Superior temporal gyrus (tissue), 1 donor: ENCODE data around the gene SPATA45.
A peak's percentile ranks its signal among the peaks of the same experiment; 100 is the strongest.
"Not testable (repeated sequence)": the region's sequence is repeated elsewhere in the genome, so short reads cannot be mapped to it uniquely, and the experiment has no call there.

Source experiments
- DNase-seq: peaks from one replicate; pipeline ENCODE4 v3.0.0-alpha.2; 2016; ENCODE audit errors: extremely low spot score

SPATA45 gene

DNA sequence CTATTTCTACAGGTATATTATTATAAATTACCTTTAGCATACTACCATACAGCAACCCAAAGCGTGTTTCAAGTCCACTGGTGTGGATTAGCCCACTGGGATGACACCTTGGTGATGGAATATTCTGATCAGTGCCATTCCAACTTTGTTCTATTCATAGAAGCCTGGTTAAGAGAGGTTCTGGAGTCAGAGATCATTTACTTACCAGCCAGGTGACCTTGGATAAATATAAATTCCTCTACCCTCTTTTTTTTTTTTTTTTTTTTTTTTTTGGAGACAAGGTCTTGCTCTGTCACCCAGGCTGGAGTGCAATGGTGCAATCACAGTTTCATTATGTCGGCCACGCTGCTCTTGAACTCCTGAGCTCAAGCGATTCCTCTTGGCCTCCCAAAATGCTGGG, at the start of gene SPATA45:
Gene SPATA45, minus strand, starts transcription at position 101 of the 400 bp plus-strand sequence. CDS start 11,500 bp downstream, outside the sequence.
- no peak for DNase-seq

DNA sequence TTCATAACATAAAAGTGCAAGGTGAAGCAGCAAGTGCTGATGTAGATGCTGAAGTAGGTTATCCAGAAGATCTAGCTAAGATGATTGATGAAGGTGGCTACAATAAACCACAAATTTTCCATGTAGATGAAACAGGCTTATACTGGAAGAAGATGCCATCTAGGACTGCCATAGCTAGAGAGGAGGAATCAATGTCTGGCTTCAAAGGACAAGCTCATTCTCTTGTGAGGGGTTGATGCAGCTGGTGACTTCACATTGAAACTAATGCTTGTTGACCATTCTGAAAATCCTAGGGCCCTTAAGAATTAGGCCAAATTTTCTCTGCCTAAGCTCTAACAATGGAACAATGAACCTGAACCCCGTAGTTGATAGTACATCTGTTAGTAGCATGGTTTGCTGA, 44.7 kb upstream of the SPATA45 start:
- no peak for DNase-seq

DNA sequence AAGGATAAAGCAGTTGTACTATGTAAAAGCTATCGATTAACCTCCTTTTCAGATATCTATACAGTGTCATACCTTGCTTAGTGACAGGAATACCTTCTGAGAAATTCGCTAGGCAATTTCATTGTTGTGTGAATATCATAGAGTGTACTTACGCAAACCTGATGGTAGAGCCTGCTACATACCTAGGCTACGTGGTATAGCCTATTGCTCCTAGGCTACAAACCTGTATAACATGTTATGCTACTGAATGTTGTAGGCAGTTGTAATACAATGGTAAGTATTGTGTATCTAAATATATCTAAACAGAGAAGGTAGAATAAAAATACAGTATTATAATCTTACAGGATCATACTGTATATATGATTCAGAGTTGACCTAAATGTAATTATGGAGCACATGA, 37.1 kb upstream of the SPATA45 start:
- no peak for DNase-seq

DNA sequence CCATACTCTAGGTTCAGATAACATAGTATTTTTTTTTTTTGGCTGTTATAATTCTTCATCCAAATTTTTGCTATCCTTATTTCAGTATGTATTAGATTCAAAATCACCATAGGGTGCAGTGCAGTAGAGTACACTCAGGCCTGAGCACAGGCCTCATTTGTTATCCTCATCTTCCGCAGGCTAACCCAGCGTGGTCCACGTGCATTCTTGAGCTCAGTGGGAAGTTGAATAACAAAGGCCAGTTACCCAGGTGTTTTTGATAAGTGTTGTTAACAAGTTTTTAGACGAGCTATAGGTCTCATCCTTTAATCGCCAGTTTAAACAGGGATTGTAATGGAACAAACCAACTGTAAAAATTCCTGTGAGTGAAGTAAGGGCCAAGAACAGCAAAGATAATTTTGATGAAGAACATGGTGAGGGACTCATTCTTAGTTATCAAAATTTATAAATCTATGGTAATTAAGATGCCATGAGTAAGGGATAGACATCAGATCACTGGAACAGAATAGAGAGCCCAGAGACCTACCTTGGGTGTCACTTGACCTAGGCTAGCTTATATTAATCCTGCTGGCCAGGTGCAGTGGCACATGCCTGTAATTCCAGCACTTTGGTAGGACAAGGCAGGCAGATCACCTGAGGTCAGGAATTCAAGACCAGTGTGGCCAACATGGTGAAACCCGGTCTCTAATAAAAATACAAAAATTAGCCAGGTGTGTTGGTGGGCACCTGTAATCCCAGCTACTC, 32.7 kb upstream of the SPATA45 start:
- DNase-seq: no peak

DNA sequence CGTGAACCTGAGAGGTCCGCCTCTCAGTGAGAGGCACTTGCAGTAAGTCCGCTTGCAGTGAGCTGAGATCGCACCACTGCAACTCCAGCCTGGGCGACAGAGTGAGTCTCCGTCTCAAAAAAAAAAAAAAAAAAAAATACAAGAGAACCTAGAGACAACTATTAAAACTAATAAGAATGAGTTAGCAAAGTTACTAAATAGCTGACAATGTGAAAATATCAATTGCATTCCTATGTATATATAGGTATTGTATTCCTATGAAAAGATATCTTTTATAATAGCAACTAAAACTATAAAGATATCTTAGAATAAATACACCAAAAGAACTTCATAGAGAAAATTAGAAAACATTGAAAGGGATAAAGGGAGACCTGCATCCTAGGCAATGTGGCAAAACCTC, 31.0 kb upstream of the SPATA45 start:
- no peak for DNase-seq

DNA sequence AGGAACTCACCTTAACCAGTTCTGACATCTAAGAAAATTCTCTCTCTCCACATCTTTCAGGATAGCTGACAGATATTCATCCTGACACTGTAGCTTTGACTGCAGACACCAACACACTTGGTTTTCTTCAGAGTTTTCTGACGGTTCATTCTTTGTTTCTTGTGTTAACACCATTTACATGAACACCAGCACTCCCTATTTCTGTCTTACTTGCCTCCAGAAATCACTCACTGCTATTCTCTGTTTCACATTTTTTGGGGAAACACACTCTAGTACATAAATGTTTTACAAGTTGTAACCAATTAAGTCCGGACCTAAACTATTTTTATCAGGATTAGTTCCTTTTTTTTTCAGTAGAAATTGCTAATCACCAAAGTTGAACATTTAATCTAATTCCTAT, 26.1 kb upstream of the SPATA45 start:
- no peak for DNase-seq

DNA sequence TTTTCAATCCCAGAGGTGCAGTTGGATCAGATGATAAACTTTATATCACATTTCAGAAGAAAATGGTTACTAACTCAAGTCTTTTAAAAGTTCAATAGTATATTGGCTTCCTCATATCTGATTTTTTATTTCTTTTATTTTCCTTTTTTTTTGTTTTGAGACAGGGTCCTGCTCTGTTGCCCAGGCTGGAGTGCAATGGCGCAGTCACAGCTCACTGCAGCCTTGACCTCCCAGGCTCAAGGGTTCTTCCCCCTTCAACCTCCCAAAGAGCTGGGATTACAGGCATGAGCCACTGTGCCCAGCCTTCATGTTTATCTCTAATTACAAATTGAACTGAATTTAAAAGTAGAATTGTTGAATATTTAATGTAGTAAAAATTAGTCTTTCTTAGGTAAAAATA, 24.5 kb upstream of the SPATA45 start:
- DNase-seq: no peak

DNA sequence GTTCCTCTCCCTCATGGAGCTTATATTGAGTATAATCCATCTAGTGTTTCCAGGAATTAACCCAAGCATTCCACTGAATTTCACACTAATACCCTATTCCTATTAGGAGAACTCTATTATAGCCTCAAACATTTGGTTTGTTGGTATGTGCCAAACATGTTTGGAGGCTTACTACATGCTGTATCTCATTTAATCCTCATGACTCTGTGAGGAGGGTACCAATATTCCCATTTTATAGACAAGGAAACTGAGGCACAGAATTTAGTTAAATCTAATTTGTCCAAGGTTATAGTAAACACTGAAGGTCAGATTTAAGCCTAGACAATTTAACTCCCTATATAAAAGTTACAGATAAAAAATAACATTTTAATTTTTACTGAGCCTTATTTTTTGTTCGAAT, 19.7 kb upstream of the SPATA45 start:
- DNase-seq: no peak

DNA sequence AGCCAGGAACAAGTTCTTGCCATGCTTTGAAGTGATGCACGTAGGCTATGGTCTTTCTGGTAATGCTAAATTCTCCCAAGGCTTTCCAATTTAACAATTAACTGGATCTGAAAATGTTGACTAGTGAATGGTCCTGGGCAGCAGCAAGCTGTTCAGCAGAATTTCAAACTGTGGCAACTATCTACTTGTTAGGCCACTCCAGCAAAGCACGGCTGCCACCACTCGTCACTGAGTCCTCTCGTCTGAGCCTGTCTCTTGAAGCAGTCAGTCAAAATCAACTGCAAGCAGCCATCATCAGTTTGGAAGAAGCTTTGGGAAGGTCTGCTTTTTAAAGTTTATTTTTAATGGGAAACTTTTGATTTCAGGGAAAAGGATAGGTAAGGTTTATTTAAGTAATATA, 16.8 kb upstream of the SPATA45 start:
- no peak for DNase-seq

DNA sequence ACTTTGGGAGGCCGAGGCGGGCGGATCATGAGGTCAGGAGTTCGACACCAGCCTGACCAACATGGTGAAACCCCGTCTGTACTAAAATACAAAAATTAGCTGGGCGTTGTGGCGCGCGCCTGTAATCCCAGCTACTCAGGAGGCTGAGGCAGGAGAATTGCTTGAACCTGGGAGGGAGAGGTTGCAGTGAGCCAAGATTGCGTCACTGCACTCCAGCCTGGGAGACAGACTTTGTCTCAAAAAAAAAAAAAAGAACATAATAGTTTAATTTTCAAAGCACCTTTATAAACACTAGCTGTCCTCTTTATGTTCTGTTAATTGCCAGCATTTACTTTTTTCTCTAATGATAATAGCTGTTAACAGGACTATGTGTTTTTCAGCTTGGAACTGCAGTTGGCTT, 15.9 kb upstream of the SPATA45 start:
- not testable (repeated sequence) for DNase-seq

DNA sequence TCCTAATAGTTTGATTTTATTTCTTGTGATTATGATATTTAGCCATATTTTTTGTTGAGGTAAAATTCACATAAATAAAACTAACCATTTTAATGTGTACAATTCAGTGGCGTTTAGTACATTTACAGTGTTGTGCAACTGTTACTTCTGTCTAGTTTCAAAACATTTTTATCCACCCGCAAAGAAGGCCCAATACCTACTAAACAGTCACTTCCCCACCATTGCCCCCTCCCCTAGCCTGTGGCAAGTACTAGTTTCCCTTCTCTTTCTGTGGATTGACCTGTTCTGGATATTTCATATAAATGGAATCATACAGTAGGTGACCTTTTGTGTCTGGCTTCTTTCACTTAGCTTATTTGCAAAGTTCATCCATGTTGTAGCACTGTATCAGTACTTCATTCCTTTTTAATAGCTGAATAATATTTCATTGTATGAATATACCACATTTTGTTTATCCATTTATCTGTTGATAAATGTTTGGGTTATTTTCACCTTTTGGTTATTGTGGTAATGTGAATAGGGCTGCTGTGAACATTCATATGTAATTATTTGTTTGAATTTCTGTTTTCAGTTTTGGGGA, 14.8 kb upstream of the SPATA45 start:
- DNase-seq: no peak

DNA sequence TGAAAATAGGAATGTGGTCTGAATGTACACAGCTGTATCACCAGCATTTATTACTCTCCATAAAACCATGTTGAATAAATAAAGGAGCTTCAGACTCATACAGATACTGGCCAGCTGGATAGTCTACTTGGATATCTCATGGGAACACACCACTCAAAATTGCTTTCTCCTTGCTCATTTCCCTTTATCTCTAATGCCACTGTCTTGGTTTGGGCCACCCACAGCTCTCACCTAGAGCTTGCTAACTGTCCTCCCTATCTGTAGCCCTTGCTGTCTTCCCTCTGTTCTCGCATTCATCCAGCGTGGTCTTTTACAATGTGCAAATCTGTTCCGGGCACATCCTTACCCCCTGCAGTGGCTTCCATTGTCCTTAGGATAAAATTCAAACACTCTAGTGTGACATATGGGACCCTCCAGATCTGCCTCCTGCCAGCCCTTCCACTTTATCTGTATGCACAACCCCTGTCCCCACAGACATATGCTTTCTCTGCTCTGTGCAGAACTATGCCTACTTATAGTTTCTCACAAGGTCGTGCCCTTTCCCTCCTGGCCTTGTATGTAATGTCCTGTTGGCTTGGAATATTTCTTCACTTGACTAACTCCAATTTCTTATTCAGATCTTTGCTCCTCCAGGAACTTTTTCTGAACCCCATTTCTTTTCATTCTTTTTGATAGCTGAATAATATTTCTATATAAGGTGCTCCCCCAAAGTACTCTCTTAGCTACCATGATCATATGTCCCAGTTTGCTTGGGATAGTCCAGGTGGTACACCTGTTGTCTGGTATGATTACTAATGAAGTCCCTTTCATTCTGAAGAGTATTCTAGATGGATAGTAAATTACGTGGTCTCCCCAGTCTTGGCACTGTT, 13.5 kb upstream of the SPATA45 start:
- DNase-seq: no peak

DNA sequence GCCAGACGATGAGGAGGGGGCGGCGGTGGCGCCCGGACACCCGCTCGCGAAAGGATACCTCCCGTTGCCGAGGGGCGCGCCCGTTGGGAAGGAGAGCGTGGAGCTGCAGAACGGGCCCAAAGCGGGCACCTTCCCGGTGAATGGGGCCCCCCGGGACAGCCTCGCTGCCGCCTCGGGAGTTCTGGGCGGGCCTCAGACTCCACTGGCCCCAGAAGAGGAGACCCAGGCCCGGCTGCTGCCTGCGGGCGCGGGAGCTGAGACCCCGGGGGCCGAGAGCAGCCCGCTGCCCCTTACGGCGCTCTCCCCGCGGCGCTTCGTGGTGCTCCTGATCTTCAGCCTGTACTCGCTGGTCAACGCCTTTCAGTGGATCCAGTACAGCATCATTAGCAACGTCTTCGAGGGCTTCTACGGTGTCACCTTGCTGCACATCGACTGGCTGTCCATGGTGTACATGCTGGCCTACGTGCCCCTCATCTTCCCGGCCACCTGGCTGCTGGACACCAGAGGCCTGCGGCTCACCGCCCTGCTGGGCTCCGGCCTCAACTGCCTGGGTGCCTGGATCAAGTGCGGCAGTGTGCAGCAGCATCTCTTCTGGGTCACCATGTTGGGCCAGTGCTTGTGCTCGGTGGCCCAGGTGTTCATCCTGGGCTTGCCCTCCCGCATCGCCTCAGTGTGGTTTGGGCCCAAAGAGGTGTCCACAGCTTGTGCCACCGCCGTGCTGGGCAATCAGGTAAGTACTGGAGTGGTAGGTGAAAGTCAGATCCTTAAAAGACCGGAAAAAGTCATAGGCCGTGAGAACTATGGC, 11.2 kb upstream of the SPATA45 start:
- no peak for DNase-seq

DNA sequence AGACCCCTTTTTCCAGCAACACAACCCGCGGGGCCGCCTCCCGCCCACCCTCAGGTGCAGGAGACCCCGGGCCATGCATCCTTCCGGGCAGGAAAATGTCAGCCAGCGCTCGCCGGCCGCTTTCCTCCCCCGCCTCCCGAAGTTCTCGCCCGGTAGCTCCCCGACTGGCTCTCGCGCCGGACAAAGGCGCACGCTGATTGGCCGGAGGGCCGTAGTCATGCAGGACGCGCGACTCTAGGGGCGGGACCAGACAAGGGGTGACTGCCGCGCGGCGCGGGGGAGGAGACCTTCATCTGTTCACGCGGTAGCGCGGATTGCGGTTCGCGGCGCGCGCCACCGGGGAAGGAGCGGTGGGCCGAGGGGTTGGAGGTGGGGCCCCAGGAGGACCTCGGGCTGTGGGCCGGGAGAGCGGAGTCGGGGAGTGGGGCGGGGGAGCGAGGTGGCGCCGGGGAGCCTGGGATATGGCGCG, 10.6 kb upstream of the SPATA45 start, which contains the start of gene FLVCR1:
Gene FLVCR1, plus strand, starts transcription at position 284 of the 469 bp plus-strand sequence. Its CDS starts 178 bp downstream, at position 462.
- peak; percentile 95 for DNase-seq

DNA sequence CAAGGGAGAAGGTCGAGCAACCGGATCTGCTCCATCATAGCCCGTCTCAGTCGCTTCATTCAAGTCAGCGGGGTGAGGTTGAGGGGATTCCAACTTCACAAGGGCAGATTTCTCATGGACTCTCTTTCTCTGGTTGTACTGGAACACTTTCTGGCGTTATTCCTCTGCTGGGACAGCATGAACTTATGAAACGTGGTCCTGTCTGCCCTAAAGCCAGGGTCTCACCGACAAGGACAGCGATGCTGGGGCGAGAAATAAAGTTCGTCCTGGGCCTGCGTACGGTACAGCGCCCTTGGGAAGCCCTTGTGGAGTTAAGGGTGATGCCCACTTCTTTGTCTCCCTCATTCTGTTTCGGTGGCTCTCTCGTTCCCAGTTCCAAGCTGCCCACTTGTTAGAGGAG, 9.3 kb upstream of the SPATA45 start:
- DNase-seq: no peak

DNA sequence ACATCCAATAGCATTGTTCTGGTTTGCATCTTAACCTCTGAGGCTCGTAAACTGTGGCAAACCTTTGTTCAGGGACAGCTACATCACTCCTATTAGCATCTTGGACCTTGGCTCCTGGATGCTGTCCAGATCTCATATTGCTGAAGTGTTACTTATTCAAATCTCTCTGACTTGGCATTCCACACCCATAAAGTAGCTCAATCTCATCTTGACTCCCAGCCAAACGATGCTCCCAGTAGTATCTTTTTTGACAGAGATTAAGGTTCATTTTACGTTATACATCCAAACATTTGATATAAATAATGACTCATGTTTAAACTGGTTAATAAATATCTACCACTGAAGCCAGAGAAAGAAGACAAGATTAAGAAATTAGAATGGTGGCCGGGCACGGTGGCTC, 6.2 kb upstream of the SPATA45 start:
- no peak for DNase-seq

DNA sequence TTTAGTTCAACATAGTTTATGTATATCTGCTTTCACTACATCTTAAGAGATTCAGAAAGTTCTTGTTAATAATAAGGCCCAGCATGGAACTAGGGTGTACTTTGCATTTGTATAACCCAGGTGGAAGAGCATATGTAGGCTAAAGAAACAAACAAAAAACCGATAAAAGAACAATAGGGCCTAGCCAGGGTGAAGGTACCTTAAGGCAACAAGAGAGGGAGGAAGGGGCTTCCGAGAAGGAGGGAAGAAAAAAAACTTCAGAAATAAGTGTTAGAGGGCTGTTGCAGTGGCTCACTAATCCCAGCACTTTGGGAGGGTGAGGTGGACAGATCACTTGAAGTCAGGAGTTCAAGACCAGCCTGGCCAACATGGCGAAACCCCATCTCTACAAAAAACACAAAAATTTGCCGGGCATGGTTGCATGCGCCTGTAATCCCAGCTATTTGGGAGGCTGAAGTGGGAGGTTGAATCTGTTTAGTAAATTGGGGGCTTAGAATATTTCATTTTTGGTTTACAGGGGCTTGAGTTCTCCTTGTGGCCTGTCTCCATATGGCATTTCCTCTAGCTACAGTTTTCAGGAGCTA, 4.7 kb upstream of the SPATA45 start:
- DNase-seq: no peak

DNA sequence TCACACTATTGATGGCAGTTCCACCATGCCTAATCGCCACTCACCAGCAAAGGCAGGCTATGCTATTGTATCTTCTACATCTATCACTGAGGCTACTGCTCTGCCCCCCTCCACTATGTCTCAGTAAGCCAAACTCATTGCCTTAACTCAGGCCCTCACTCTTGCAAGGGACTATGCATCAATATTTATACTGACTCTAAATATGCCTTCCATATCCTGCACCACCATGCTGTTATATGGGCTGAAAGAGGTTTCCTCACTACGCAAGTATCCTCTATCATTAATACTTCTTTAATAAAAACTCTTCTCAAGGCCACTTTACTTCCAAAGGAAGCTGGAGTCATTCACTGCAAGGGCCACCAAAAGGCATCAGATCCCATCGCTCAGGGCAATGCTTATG, 2.9 kb downstream of the SPATA45 start:
- DNase-seq: not testable (repeated sequence)

DNA sequence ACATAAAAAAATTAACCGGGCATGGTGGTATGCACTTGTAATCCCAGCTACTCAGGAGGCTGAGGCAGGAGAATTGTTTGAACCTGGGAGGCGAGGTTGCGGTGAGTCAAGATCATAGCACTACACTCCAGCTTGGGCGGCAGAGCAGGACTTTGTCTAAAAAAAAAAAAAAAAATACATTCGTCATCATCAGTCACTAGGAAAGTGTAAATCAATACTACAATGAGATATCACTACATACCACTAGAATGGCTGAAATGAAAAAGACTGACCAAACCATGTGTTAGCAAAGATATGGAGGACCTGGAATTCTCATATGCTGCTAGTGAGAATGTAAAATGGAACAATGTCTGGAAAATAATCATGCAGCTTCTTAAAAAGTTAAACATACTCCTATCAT, 9.3 kb downstream of the SPATA45 start:
- no peak for DNase-seq

DNA sequence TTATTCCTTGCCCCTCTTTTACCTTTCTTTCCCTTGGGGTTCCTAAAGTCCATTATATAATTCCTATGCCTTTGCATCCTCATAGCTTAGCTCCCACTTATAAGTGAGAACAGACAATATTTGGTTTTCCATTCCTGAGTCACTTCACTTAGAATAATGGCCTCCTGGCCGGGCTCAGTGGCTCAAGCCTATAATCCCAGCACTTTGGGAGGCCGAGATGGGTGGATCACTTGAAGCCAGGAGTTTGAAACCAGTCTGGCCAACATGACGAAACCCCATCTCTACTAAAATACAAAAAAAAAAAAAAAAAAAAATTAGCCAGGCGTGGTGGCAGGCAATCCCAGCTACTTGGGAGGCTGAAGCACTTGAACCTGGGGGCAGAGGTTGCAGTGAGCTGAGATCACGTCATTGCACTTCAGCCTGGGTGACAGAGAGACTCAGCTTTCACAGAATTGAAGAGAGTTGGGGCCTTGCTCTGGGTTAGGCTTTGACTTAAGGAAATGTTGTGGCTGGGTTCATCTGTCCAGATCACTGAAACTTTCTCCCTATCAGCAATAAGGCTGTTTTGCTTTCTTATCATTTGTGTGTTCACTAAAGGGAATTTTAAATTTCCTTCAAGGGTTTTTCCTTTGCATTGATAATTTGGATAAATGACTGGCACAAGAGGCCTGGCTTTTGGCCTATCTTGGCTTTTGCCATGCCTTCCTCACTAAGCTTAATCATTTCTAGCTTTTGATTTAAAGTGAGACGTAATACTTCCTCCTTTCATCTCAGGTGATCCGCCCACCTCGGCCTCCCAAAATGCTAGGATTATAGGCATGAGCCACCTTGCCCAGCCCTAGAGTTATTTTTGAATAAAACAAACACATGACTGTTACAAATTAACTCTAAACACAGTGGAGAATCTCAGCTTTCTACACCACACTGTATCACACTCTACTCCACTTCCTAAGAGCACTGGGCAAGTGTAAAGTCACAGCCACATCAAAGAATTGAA, 13.9 kb downstream of the SPATA45 start:
- DNase-seq: not testable (repeated sequence)
